ENCODE measurements around the gene OBSCN. TPM values are rescaled to one million over a fixed set of nuclear protein-coding genes. Genes with fewer than 3 reads are reported as not detected.

Gene OBSCN
- total RNA-seq, 1 donor from 2014 or later, result 17.5 TPM

GRCh38 chr1:228400237-228400651 lies 192.4 kb downstream of the OBSCN start:
- Mint-ChIP-seq H3K36me3 (ENCODE audit: low read depth, unreplicated experiment) (peaks cover 20% of the 10 kb centered on the region), H3K27ac (ENCODE audit: unreplicated experiment) (no peak overlapping the region), H3K27me3 (ENCODE audit: low read depth, unreplicated experiment) (no peaks in the 10 kb centered on the region), H3K9me3 (ENCODE audit: unreplicated experiment) (no peaks in the 10 kb centered on the region), H3K4me3 (ENCODE audit: unreplicated experiment) (no peak overlapping the region), H3K4me1 (ENCODE audit: low read depth, unreplicated experiment) (peaks cover 7% of the 10 kb centered on the region)
- no peak overlapping the region for H3K9ac ChIP-seq (ENCODE audit: low read length)
- no peak overlapping the region for H3K27ac ChIP-seq (ENCODE audit: low read depth, low read length)
- H3K36me3 ChIP-seq (ENCODE audit: insufficient read depth, low read length), result peaks cover 8% of the 10 kb centered on the region
- peaks cover 9% of the 10 kb centered on the region for H3K4me1 ChIP-seq (ENCODE audit: insufficient read depth, low read length)
- no peak for TF ChIP-seq CTCF (IDR thresholded peaks at IDR 0.05; ENCODE audit: insufficient read depth, low read depth, low read length)
- no peak for TF ChIP-seq EZH2 (IDR thresholded peaks at IDR 0.05; ENCODE audit: insufficient read depth, low read length)
- H3K27me3 ChIP-seq (ENCODE audit: insufficient read depth, low read length), result no peaks in the 10 kb centered on the region
- no peak for DNase-seq (ENCODE audit: low read depth)
- H2AFZ ChIP-seq (ENCODE audit: low read depth, low read length), result no peak overlapping the region
- H3K79me2 ChIP-seq (ENCODE audit: insufficient read depth, low read length), result peaks cover 52% of the 10 kb centered on the region
- no peak overlapping the region for H3K4me3 ChIP-seq (ENCODE audit: insufficient read depth, low read depth, low read length)
- peaks cover 80% of the 10 kb centered on the region for H4K20me1 ChIP-seq (ENCODE audit: insufficient read depth, low read length)
- FAIRE-seq, result no peak
- no peak overlapping the region for H3K4me2 ChIP-seq (ENCODE audit: low read length)
- no peaks in the 10 kb centered on the region for H3K9me3 ChIP-seq (ENCODE audit: insufficient read depth, low read depth, low read length)

GRCh38 chr1:228400692-228401454 lies 193.0 kb downstream of the OBSCN start:
- peaks cover 14% of the 10 kb centered on the region for H3K4me1 ChIP-seq (ENCODE audit: insufficient read depth, low read length)
- peaks cover 86% of the 10 kb centered on the region for H4K20me1 ChIP-seq (ENCODE audit: insufficient read depth, low read length)
- Mint-ChIP-seq H3K27ac (ENCODE audit: unreplicated experiment) (no peak overlapping the region), H3K4me1 (ENCODE audit: low read depth, unreplicated experiment) (peaks cover 7% of the 10 kb centered on the region), H3K27me3 (ENCODE audit: low read depth, unreplicated experiment) (no peaks in the 10 kb centered on the region), H3K9me3 (ENCODE audit: unreplicated experiment) (no peaks in the 10 kb centered on the region), H3K36me3 (ENCODE audit: low read depth, unreplicated experiment) (peaks cover 16% of the 10 kb centered on the region), H3K4me3 (ENCODE audit: unreplicated experiment) (no peak overlapping the region)
- FAIRE-seq (no peak), DNase-seq (ENCODE audit: low read depth) (no peak)
- H3K27me3 ChIP-seq (ENCODE audit: insufficient read depth, low read length), result no peaks in the 10 kb centered on the region
- H3K4me3 ChIP-seq (ENCODE audit: insufficient read depth, low read depth, low read length), result no peak overlapping the region
- peaks cover 8% of the 10 kb centered on the region for H3K36me3 ChIP-seq (ENCODE audit: insufficient read depth, low read length)
- H3K4me2 ChIP-seq (ENCODE audit: low read length), result no peak overlapping the region
- no peak overlapping the region for H3K9ac ChIP-seq (ENCODE audit: low read length)
- H2AFZ ChIP-seq (ENCODE audit: low read depth, low read length), result no peak overlapping the region
- H3K79me2 ChIP-seq (ENCODE audit: insufficient read depth, low read length), result peaks cover 59% of the 10 kb centered on the region
- H3K27ac ChIP-seq (ENCODE audit: low read depth, low read length), result no peak overlapping the region
- TF ChIP-seq CTCF (IDR thresholded peaks at IDR 0.05; ENCODE audit: insufficient read depth, low read depth, low read length), result no peak
- no peak for TF ChIP-seq EZH2 (IDR thresholded peaks at IDR 0.05; ENCODE audit: insufficient read depth, low read length)
- H3K9me3 ChIP-seq (ENCODE audit: insufficient read depth, low read depth, low read length), result no peaks in the 10 kb centered on the region
